GM12864 (cell line): ENCODE data around the gene CCK.

Experiments used
- DNase-seq: peaks from one replicate; pipeline ENCODE4 v3.0.0-alpha.2; 2011; ENCODE audit warnings: low read depth
- H3K4me3 ChIP-seq: 2 replicates; pipeline ENCODE4 v1.5.1; 2011; ENCODE audit warnings: mild to moderate bottlenecking, low read depth, low read length, control low read depth
- CTCF ChIP-seq: IDR thresholded peaks from 2 replicates; pipeline ENCODE4 v1.5.1; 2011; ENCODE audit warnings: low read depth, mild to moderate bottlenecking, moderate library complexity, low read length, control low read depth, inconsistent platforms; ENCODE audit errors: missing control alignments

Gene CCK

GRCh38 chr3:42257007-42257406 is 9.0 kb downstream of the CCK start:
- no peak for DNase-seq
- TF ChIP-seq CTCF, result no peak
- no peak overlapping the region for H3K4me3 ChIP-seq

- DNase-seq, result no peak
- H3K4me3 ChIP-seq, result no peak overlapping the region
- no peak for TF ChIP-seq CTCF
Observed at GRCh38 chr3:42256135-42256819, 9.7 kb downstream of the CCK start.

- TF ChIP-seq CTCF, result no peak
- no peak for DNase-seq
- no peak overlapping the region for H3K4me3 ChIP-seq
Observed at GRCh38 chr3:42254566-42254965, 11.4 kb downstream of the CCK start.

- TF ChIP-seq CTCF, result no peak
- DNase-seq, result no peak
- no peak overlapping the region for H3K4me3 ChIP-seq
Observed at GRCh38 chr3:42250761-42251160, 15.2 kb downstream of the CCK start.

GRCh38 chr3:42247576-42248027 is 18.4 kb downstream of the CCK start:
- H3K4me3 ChIP-seq, result no peak overlapping the region
- DNase-seq, result peak; percentile 26
- peak; percentile 76 for TF ChIP-seq CTCF

GRCh38 chr3:42246091-42246490 is 19.9 kb downstream of the CCK start:
- TF ChIP-seq CTCF, result no peak
- DNase-seq, result no peak
- no peak overlapping the region for H3K4me3 ChIP-seq

- TF ChIP-seq CTCF, result no peak
- no peak overlapping the region for H3K4me3 ChIP-seq
- DNase-seq, result no peak
Observed at GRCh38 chr3:42236611-42237010, 29.4 kb downstream of the CCK start.
